C4-2B (cell line): ENCODE measurements around the gene PRPSAP1.

ENCODE experiments used
- ZFX ChIP-seq: fragments of 450-650 bp; IDR thresholded peaks from 2 replicates; pipeline ENCODE4 v1.6.1; 2017
- TF ChIP-seq, protein P1 (sequence below): fragments of 450-650 bp; conservative IDR thresholded peaks from 2 replicates; pipeline ENCODE4 v1.5.1; 2017; ENCODE audit warnings: mild to moderate bottlenecking

DNA sequence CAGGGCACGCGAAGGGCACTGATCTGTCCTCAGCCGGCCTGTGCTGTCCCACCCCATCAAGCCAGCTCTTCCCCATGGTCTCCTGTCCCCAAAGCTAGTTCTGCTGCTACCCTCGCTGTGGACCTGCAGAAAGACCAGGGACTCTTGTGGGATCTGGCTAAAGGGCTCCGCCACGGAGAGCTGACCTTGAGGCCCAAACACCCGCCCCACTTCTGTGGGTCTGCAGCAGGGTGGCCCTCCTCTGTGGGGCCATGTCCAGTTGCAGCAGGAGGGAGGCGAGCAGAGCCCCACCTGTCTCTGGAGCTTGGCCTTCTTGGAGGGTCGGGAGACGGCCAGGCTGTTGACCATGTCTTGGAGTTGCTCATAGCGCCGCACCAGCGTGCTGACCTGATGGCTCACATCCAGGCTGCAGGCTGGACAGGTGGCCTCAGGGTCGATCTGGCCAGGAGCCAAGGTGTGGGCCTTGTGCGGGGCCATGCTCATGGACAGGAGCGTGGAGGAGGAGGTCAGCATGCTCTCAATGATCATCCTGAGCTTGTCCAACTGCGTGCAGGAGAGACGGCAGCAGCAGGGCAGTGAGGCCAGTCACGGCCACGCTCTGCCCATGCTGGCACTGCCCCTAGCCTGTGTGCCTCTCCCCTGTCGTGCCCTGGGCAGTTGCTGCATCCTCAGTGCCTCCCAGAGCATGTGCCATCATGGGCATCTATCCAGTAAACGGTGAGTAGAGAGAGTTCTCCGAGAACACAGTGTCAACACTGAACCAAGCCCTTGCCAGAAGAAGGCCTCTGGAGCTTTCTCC lies 71.9 kb downstream of the PRPSAP1 start:
- TF ChIP-seq, protein P1, sequence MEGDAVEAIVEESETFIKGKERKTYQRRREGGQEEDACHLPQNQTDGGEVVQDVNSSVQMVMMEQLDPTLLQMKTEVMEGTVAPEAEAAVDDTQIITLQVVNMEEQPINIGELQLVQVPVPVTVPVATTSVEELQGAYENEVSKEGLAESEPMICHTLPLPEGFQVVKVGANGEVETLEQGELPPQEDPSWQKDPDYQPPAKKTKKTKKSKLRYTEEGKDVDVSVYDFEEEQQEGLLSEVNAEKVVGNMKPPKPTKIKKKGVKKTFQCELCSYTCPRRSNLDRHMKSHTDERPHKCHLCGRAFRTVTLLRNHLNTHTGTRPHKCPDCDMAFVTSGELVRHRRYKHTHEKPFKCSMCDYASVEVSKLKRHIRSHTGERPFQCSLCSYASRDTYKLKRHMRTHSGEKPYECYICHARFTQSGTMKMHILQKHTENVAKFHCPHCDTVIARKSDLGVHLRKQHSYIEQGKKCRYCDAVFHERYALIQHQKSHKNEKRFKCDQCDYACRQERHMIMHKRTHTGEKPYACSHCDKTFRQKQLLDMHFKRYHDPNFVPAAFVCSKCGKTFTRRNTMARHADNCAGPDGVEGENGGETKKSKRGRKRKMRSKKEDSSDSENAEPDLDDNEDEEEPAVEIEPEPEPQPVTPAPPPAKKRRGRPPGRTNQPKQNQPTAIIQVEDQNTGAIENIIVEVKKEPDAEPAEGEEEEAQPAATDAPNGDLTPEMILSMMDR, result no peak
- TF ChIP-seq ZFX, result peak; percentile 54; the same call in 1 of the 2 replicates
